H1 (cell line): ENCODE measurements around the gene TMEM151B. TPM values are rescaled to one million over a fixed set of nuclear protein-coding genes. Genes with fewer than 3 reads are reported as not detected.

Experiments
- CTCF ChIA-PET: fragments of 300-600 bp; sonication (Branson Sonifier 250); formaldehyde crosslinking; loops from one replicate; lab custom pipeline; 2021; ENCODE audit not compliant: partially characterized antibody; lab: Charles Lee
- POLR2A ChIA-PET: fragments of 300-600 bp; sonication (Branson Sonifier 250); formaldehyde crosslinking; loops from one replicate; lab custom pipeline; 2021; ENCODE audit warnings: inconsistent platforms; ENCODE audit not compliant: partially characterized antibody; lab: Charles Lee
- DNase-seq, 2 experiments: peaks; one replicate each; pipeline versions ENCODE4 v3.0.0 to v3.0.0-alpha.2; 2010 to 2022; ENCODE audit warnings: low spot score in 2 of 2, low read depth in 1 of 2, mixed read lengths in 1 of 2
- FAIRE-seq: peaks from 2 replicates; lab custom pipeline; 2011; peaks lifted over from hg19 to GRCh38; lab: Jason Lieb, UNC
- H2AFZ ChIP-seq: 2 replicates; pipeline ENCODE4 v1.8.1; 2012; ENCODE audit warnings: low read length, inconsistent platforms
- H2AK5ac ChIP-seq: 2 replicates; pipeline ENCODE4 v1.6.1; 2013; ENCODE audit warnings: low read depth, low read length
- H2BK120ac ChIP-seq: replicated peaks from 2 replicates; pipeline ENCODE3; 2013; ENCODE audit warnings: low read depth, low read length, inconsistent platforms
- H2BK12ac ChIP-seq: 2 replicates; pipeline ENCODE4 v1.6.1; 2013; ENCODE audit warnings: low read depth, low read length
- H2BK15ac ChIP-seq: 2 replicates; pipeline ENCODE4 v1.6.1; 2013; ENCODE audit warnings: low read length
- H2BK20ac ChIP-seq: 2 replicates; pipeline ENCODE4 v1.6.1; 2013; ENCODE audit warnings: low read length
- H2BK5ac ChIP-seq: 2 replicates; pipeline ENCODE4 v1.6.1; 2013; ENCODE audit warnings: low read depth, low read length
- H3K14ac ChIP-seq: 2 replicates; pipeline ENCODE4 v1.6.1; 2013; ENCODE audit warnings: inconsistent platforms; ENCODE audit not compliant: insufficient read length
- H3K18ac ChIP-seq: 2 replicates; pipeline ENCODE4 v1.6.1; 2013; ENCODE audit warnings: low read length; ENCODE audit errors: extremely low read depth
- H3K23ac ChIP-seq: 2 replicates; pipeline ENCODE4 v1.6.1; 2013; ENCODE audit warnings: inconsistent platforms; ENCODE audit not compliant: insufficient read length
- H3K23me2 ChIP-seq: 2 replicates; pipeline ENCODE4 v1.6.1; 2013; ENCODE audit warnings: low read depth, low read length
- H3K27ac ChIP-seq: 2 replicates; pipeline ENCODE4 v1.6.1; 2011; ENCODE audit warnings: low read depth, low read length, inconsistent platforms
- H3K27me3 ChIP-seq, 4 experiments: replicated peaks in 1 of 4; 1 replicate in 1 of 4; 2 replicates in 3 of 4; pipeline versions ENCODE4 v1.6.1 to v1.8.1; 2011 to 2013; ENCODE audit warnings: low read length in 3 of 4, mild to moderate bottlenecking in 3 of 4, inconsistent platforms in 2 of 4, mixed read lengths in 2 of 4, moderate library complexity in 1 of 4; ENCODE audit not compliant: control insufficient read depth in 3 of 4, insufficient read depth in 3 of 4; ENCODE audit errors: extremely low read depth in 1 of 4
- H3K36me3 ChIP-seq, 4 experiments: 2 replicates each; pipeline versions ENCODE4 v1.6.1 to v1.8.1; 2011 to 2013; ENCODE audit warnings: mild to moderate bottlenecking in 4 of 4, low read length in 3 of 4, moderate library complexity in 2 of 4, control low read depth in 1 of 4, inconsistent platforms in 1 of 4; ENCODE audit not compliant: insufficient read depth in 4 of 4, control insufficient read depth in 2 of 4
- H3K4ac ChIP-seq: replicated peaks from 2 replicates; pipeline ENCODE3; 2013; ENCODE audit warnings: low read length, low read depth, mixed read lengths, inconsistent platforms; ENCODE audit not compliant: insufficient read length
- H3K4me1 ChIP-seq, 4 experiments: replicated peaks in 1 of 4; 1 replicate in 1 of 4; 2 replicates in 3 of 4; pipeline versions ENCODE4 v1.6.1 to v1.8.1; 2011 to 2013; ENCODE audit warnings: low read length in 3 of 4, inconsistent platforms in 2 of 4, mixed read lengths in 1 of 4; ENCODE audit not compliant: insufficient read depth in 4 of 4, control insufficient read depth in 3 of 4
- H3K4me2 ChIP-seq, 2 experiments: 2 replicates each; pipeline versions ENCODE4 v1.6.1 to v1.8.1; 2011 to 2013; ENCODE audit warnings: low read depth in 2 of 2, low read length in 2 of 2, control low read depth in 1 of 2, inconsistent platforms in 1 of 2, mild to moderate bottlenecking in 1 of 2; ENCODE audit not compliant: insufficient read depth in 1 of 2
- H3K4me3 ChIP-seq, 4 experiments: fragments of 200-600, 300-600 bp in 1 of 4; sonication (generic), shearing (Covaris generic), sonication (Bioruptor Twin) in 1 of 4; 2 replicates each; pipeline versions ENCODE4 v1.5.1 to v1.8.1; 2011 to 2016; ENCODE audit warnings: low read length in 4 of 4, low read depth in 3 of 4, control low read depth in 2 of 4, inconsistent platforms in 2 of 4, mild to moderate bottlenecking in 2 of 4, mixed read lengths in 1 of 4, moderate library complexity in 1 of 4; ENCODE audit not compliant: insufficient read depth in 2 of 4; ENCODE audit errors: extremely low read depth in 1 of 4
- H3K56ac ChIP-seq: replicated peaks from 2 replicates; pipeline ENCODE3; 2013; ENCODE audit warnings: low read depth, mild to moderate bottlenecking, mixed read lengths, low read length, inconsistent platforms; ENCODE audit not compliant: insufficient read length
- H3K79me1 ChIP-seq: 2 replicates; pipeline ENCODE4 v1.6.1; 2013; ENCODE audit warnings: low read depth, low read length, control low read depth
- H3K79me2 ChIP-seq, 2 experiments: 2 replicates each; pipeline versions ENCODE4 v1.6.1 to v1.8.1; 2012 to 2013; ENCODE audit warnings: low read length in 2 of 2, mild to moderate bottlenecking in 2 of 2, inconsistent platforms in 1 of 2; ENCODE audit not compliant: insufficient read depth in 2 of 2, control insufficient read depth in 1 of 2
- H3K9ac ChIP-seq, 4 experiments: replicated peaks in 1 of 4; 1 replicate in 1 of 4; 2 replicates in 3 of 4; pipeline versions ENCODE4 v1.6.1 to v1.8.1; 2011 to 2013; ENCODE audit warnings: low read depth in 3 of 4, low read length in 3 of 4, control low read depth in 2 of 4, mild to moderate bottlenecking in 2 of 4, moderate library complexity in 2 of 4, inconsistent platforms in 1 of 4; ENCODE audit errors: extremely low read depth in 1 of 4
- H3K9me3 ChIP-seq, 2 experiments: 2 replicates each; pipeline versions ENCODE4 v1.6.1 to v1.8.1; 2012 to 2013; ENCODE audit warnings: mild to moderate bottlenecking in 2 of 2, moderate library complexity in 2 of 2, control low read depth in 1 of 2, inconsistent platforms in 1 of 2, low read depth in 1 of 2, low read length in 1 of 2, mixed read lengths in 1 of 2; ENCODE audit not compliant: insufficient read depth in 2 of 2
- H4K20me1 ChIP-seq, 2 experiments: replicated peaks in 1 of 2; 2 replicates each; pipeline versions ENCODE3 to v1.8.1; 2011 to 2013; ENCODE audit warnings: inconsistent platforms in 2 of 2, low read length in 2 of 2, mild to moderate bottlenecking in 1 of 2; ENCODE audit not compliant: insufficient read depth in 2 of 2, control insufficient read depth in 1 of 2
- H4K5ac ChIP-seq: 2 replicates; pipeline ENCODE4 v1.6.1; 2013; ENCODE audit warnings: low read length, low read depth, mixed read lengths, inconsistent platforms; ENCODE audit not compliant: insufficient read length
- H4K8ac ChIP-seq: 2 replicates; pipeline ENCODE4 v1.8.0; 2013; ENCODE audit warnings: mild to moderate bottlenecking, moderate library complexity, low read length, inconsistent platforms; ENCODE audit not compliant: insufficient read depth; ENCODE audit errors: extremely low read depth
- H4K91ac ChIP-seq: replicated peaks from 2 replicates; pipeline ENCODE3; 2013; ENCODE audit warnings: low read length, mixed read lengths, inconsistent platforms; ENCODE audit not compliant: insufficient read length
- ASH2L ChIP-seq: fragments of 200-600, 300-600 bp; sonication (generic); IDR thresholded peaks from one replicate; pipeline ENCODE4 v1.7.1; 2017; ENCODE audit warnings: low read length
- CREB1 ChIP-seq: IDR thresholded peaks from 2 replicates; pipeline ENCODE4 v1.6.1; 2012; ENCODE audit warnings: inconsistent platforms
- GTF2F1 ChIP-seq: IDR thresholded peaks from 2 replicates; pipeline ENCODE4 v1.6.1; 2012; ENCODE audit warnings: low read depth, low read length, improper control_type of control experiment, borderline replicate concordance
- NANOG ChIP-seq: IDR thresholded peaks from 2 replicates; pipeline ENCODE4 v1.6.1; 2011; ENCODE audit warnings: low read length, low read depth, mild to moderate bottlenecking, inconsistent platforms; ENCODE audit not compliant: insufficient read depth, poor library complexity, severe bottlenecking
- RNF2 ChIP-seq: fragments of 200-900, 300-1000 bp; sonication (generic); IDR thresholded peaks from 2 replicates; pipeline ENCODE4 v1.7.1; 2016; ENCODE audit warnings: borderline replicate concordance, low read depth, mild to moderate bottlenecking, antibody characterized with exemption, low read length; ENCODE audit not compliant: poor library complexity, severe bottlenecking; ENCODE audit errors: missing control alignments
- SP2 ChIP-seq: IDR thresholded peaks from 2 replicates; pipeline ENCODE4 v1.6.1; 2012; ENCODE audit warnings: mild to moderate bottlenecking, low read length, inconsistent platforms
- YY1 ChIP-seq: IDR thresholded peaks from 2 replicates; pipeline ENCODE4 v1.6.1; 2011; ENCODE audit warnings: low read depth, mild to moderate bottlenecking, low read length
- WGBS, 2 experiments: shearing (Covaris generic) in 1 of 2; methylation state at CpG; one replicate each; pipeline versions ENCODE4 v1.1.6 to v1.1.7; 2013 to 2015; ENCODE audit warnings: low lambda C conversion rate in 2 of 2, mixed read lengths in 2 of 2, inconsistent platforms in 1 of 2, low coverage in 1 of 2, missing lambda C conversion rate in 1 of 2; ENCODE audit not compliant: insufficient replicate concordance in 2 of 2, insufficient coverage in 1 of 2, insufficient read length in 1 of 2; ENCODE audit errors: extremely low coverage in 1 of 2, missing lambda C conversion rate in 1 of 2; 5-methylcytosine and 5-hydroxymethylcytosine counted together
- polyA plus RNA-seq, 7 experiments: library from polyadenylated mRNA; depleted of rRNA in 3 of 7; stranded (reverse) in 5 of 7; unstranded in 2 of 7; fragments of >200 nt in 5 of 7; fragments of 200-250 nt in 2 of 7; gene quantifications; 1 replicate in 5 of 7; 2 replicates in 1 of 7; 4 replicates in 1 of 7; pipeline versions ENCODE4 v1.2.1 to v1.2.3, GENCODE V29; 2011 to 2013; ENCODE audit warnings: missing spikeins in 2 of 7, mixed read lengths in 2 of 7
- total RNA-seq: library from RNA; stranded (reverse); fragmentation: NEBNext Ultra II Directional; extraction: Animal tissue kit (Norgen Biotek cat#: 25700); gene quantifications from 2 replicates; pipeline ENCODE4 v1.2.1, GENCODE V29; 2021

The TMEM151B gene
- total and polyA plus RNA-seq, 2 of the 8 experiments (the other 6 are each of a cell fraction or from before 2014, with no cell fraction given): 8.0 to 15.5 TPM

DNA sequence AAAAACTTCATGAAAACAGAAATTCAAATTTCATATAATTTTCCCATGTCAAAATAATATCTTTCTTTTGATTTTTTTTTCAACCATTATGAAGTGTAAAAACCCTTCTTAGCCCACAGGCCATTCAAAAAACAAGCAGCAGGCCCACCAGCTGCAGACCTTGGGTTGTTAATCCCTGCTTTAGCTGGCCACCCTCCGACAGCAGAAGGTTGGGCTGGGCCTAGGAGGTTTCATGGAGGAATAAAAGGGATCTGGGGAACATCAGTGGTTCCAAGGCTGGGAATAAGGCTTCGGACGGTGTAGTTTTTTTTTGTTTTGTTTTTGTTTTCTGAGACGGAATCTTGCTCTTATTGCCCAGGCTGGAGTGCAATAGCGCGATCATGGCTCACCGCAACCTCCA is 26.9 kb upstream of the TMEM151B start:
- DNase-seq (no peak), FAIRE-seq (no peak)
- Histone ChIP-seq H4K20me1 (peaks cover 9 to 11% of the 10 kb centered on the region in 2 experiments), H3K9me3 (no peaks in the 10 kb centered on the region), H3K4me3 (no peak overlapping the region), H2AK5ac (no peak overlapping the region), H3K18ac (no peak overlapping the region), H3K4me1 (peaks cover 6 to 10% (median 8%) of the 10 kb centered on the region in 4 experiments), H2BK5ac (no peak overlapping the region), H3K9ac (no peak overlapping the region), H2AFZ (no peak overlapping the region), H2BK120ac (no peak overlapping the region), H2BK12ac (no peak overlapping the region), H4K8ac (no peak overlapping the region), H3K4ac (no peak overlapping the region), H2BK15ac (no peak overlapping the region), H3K79me1 (no peaks in the 10 kb centered on the region), H3K79me2 (peaks cover 14 to 15% of the 10 kb centered on the region in 2 experiments), H4K91ac (no peak overlapping the region), H3K14ac (no peak overlapping the region), H4K5ac (no peak overlapping the region), H2BK20ac (no peak overlapping the region), H3K27me3 (no peaks in the 10 kb centered on the region; a peak in 1 of 7 replicates), H3K23me2 (peaks cover 7% of the 10 kb centered on the region), H3K36me3 (peaks cover under 1 to 5% (median 1%) of the 10 kb centered on the region in 4 experiments; a peak in 3 of 8 replicates), H3K56ac (no peak overlapping the region), H3K27ac (no peak overlapping the region), H3K23ac (no peak overlapping the region), H3K4me2 (no peak overlapping the region)
- ChIA-PET CTCF (interaction anchor here (0.5 to 8.1 kb wide), 11 partner anchors 8 to 1721 kb away, joined by 3 to 102 read pairs (median 5); partner anchors contain the start of gene SLC29A1), POLR2A (interaction anchor here (0.6 to 18.9 kb wide), 10 partner anchors 14 to 143 kb away, joined by 3 to 581 read pairs (median 5); partner anchors contain the start of genes MYMX, SLC29A1 and SLC35B2)
- WGBS, 2 experiments: 100% methylated on average over 7 of the region's 7 CpGs; no CpG with 5 or more reads in 1 of the 2 experiments
- no peak for TF ChIP-seq CREB1
- no peak for TF ChIP-seq SP2
- no peak for TF ChIP-seq RNF2
- TF ChIP-seq YY1: no peak
- TF ChIP-seq NANOG: no peak
- TF ChIP-seq GTF2F1: no peak
- no peak for TF ChIP-seq ASH2L
